Common myeloid progenitor, CD34-positive (primary cell): Measurements from ENCODE around the gene CAMTA1.

Source experiments
- CTCF ChIA-PET: fragments of 350-600 bp; sonication (Branson Sonifier 250); formaldehyde crosslinking; loops from one replicate; lab custom pipeline; 2021; ENCODE audit warnings: antibody characterized with exemption; lab: Charles Lee
- POLR2A ChIA-PET: fragments of 350-600 bp; sonication (Branson Sonifier 250); formaldehyde crosslinking; loops from one replicate; lab custom pipeline; 2021; ENCODE audit warnings: antibody characterized with exemption; lab: Charles Lee
- DNase-seq, 3 donors: peaks; one replicate each; pipeline versions ENCODE4 v3.0.0 to v3.0.0-alpha.2; 2013
- H3K27ac ChIP-seq, 2 experiments: 1 replicate in 1 of 2; 2 replicates in 1 of 2; pipeline ENCODE4 v1.7.0; 2013; ENCODE audit warnings: inconsistent platforms in 2 of 2, low read length in 2 of 2, mild to moderate bottlenecking in 2 of 2, low read depth in 1 of 2, moderate library complexity in 1 of 2; ENCODE audit not compliant: severe bottlenecking in 2 of 2, insufficient read depth in 1 of 2, poor library complexity in 1 of 2
- H3K27me3 ChIP-seq, 5 experiments: replicated peaks in 2 of 5; 1 replicate in 3 of 5; 2 replicates in 2 of 5; pipeline versions ENCODE4 v1.6.1 to v1.7.0; 2013; ENCODE audit warnings: low read length in 4 of 5, mild to moderate bottlenecking in 2 of 5, moderate library complexity in 2 of 5, inconsistent platforms in 1 of 5; ENCODE audit not compliant: insufficient read depth in 5 of 5, control insufficient read depth in 4 of 5
- H3K36me3 ChIP-seq, 4 experiments: 1 replicate in 2 of 4; 2 replicates in 2 of 4; pipeline versions ENCODE4 v1.6.1 to v1.7.0; 2013; ENCODE audit warnings: low read length in 3 of 4, control low read depth in 1 of 4, mild to moderate bottlenecking in 1 of 4; ENCODE audit not compliant: control insufficient read depth in 4 of 4, insufficient read depth in 4 of 4
- H3K4me1 ChIP-seq, 4 experiments: 1 replicate in 3 of 4; 2 replicates in 1 of 4; pipeline versions ENCODE4 v1.6.1 to v1.7.1; 2013; ENCODE audit warnings: low read length in 3 of 4, mild to moderate bottlenecking in 3 of 4, control low read depth in 1 of 4, inconsistent platforms in 1 of 4, moderate library complexity in 1 of 4; ENCODE audit not compliant: control insufficient read depth in 4 of 4, insufficient read depth in 4 of 4; ENCODE audit errors: control extremely low read depth in 1 of 4
- H3K4me3 ChIP-seq, 7 experiments: 1 replicate in 4 of 7; 2 replicates in 3 of 7; pipeline versions ENCODE4 v1.5.1 to v1.7.0; 2013; ENCODE audit warnings: mild to moderate bottlenecking in 7 of 7, low read length in 6 of 7, moderate library complexity in 6 of 7, inconsistent platforms in 2 of 7, low read depth in 2 of 7, control low read depth in 1 of 7; ENCODE audit not compliant: insufficient read depth in 4 of 7, control insufficient read depth in 1 of 7; ENCODE audit errors: extremely low read depth in 1 of 7
- H3K9me3 ChIP-seq, 5 experiments: 1 replicate in 4 of 5; 2 replicates in 1 of 5; pipeline versions ENCODE4 v1.6.1 to v1.7.1; 2013; ENCODE audit warnings: low read length in 4 of 5, mild to moderate bottlenecking in 2 of 5, inconsistent platforms in 1 of 5, low read depth in 1 of 5, moderate library complexity in 1 of 5; ENCODE audit not compliant: control insufficient read depth in 4 of 5, insufficient read depth in 2 of 5; ENCODE audit errors: control extremely low read depth in 1 of 5
- WGBS: methylation state at CpG from one replicate; pipeline ENCODE4 v1.1.5; 2013; ENCODE audit not compliant: insufficient coverage; 5-methylcytosine and 5-hydroxymethylcytosine counted together

The CAMTA1 gene

GRCh38 chr1:7402548-7402850 lies 617.2 kb downstream of the CAMTA1 start:
- peaks cover 0 to 10% (median 2%) of the 10 kb centered on the region in 5 experiments for H3K9me3 ChIP-seq
- peaks cover 0 to 2% (median 0%) of the 10 kb centered on the region in 5 experiments for H3K27me3 ChIP-seq
- no peak overlapping the region for H3K4me3 ChIP-seq
- H3K27ac ChIP-seq: no peak overlapping the region
- POLR2A ChIA-PET: no interaction called here
- 58% methylated on average over 2 of the region's 2 CpGs for WGBS
- CTCF ChIA-PET: no interaction called here
- DNase-seq: no peak
- no peaks in the 10 kb centered on the region for H3K36me3 ChIP-seq
- no peaks in the 10 kb centered on the region for H3K4me1 ChIP-seq

- CTCF ChIA-PET: no interaction called here
- Histone ChIP-seq H3K9me3 (peaks cover 0 to 10% (median 2%) of the 10 kb centered on the region in 5 experiments), H3K27ac (no peak overlapping the region), H3K4me1 (no peaks in the 10 kb centered on the region), H3K4me3 (no peak overlapping the region), H3K27me3 (peaks cover 0 to 2% (median 0%) of the 10 kb centered on the region in 5 experiments), H3K36me3 (no peaks in the 10 kb centered on the region)
- 96% methylated on average over 7 of the region's 12 CpGs for WGBS
- POLR2A ChIA-PET: no interaction called here
- DNase-seq: no peak
Measured at GRCh38 chr1:7403265-7404045, 618.2 kb downstream of the CAMTA1 start.

- Histone ChIP-seq H3K4me3 (no peak overlapping the region), H3K4me1 (no peaks in the 10 kb centered on the region), H3K27me3 (peaks cover 0 to 2% (median 0%) of the 10 kb centered on the region in 5 experiments), H3K36me3 (no peaks in the 10 kb centered on the region), H3K27ac (no peak overlapping the region), H3K9me3 (peaks cover 0 to 7% (median 2%) of the 10 kb centered on the region in 5 experiments)
- POLR2A ChIA-PET: interaction anchor here (0.7 kb wide), 1 partner anchor 13 kb away, joined by 3 read pairs; no protein-coding TSS in a partner anchor
- 93% methylated on average over 14 of the region's 18 CpGs for WGBS
- CTCF ChIA-PET: no interaction called here
- DNase-seq: no peak
Measured at GRCh38 chr1:7404046-7404742, 618.9 kb downstream of the CAMTA1 start.

- WGBS: 100% methylated on average over 4 of the region's 9 CpGs
- ChIA-PET POLR2A (no interaction called here), CTCF (no interaction called here)
- Histone ChIP-seq H3K9me3 (no peaks in the 10 kb centered on the region), H3K4me1 (no peaks in the 10 kb centered on the region), H3K4me3 (no peak overlapping the region), H3K27ac (no peak overlapping the region), H3K27me3 (peaks cover 0 to 2% (median 0%) of the 10 kb centered on the region in 5 experiments), H3K36me3 (no peaks in the 10 kb centered on the region)
- DNase-seq: no peak
Measured at GRCh38 chr1:7405844-7406500, 620.7 kb downstream of the CAMTA1 start.

- Histone ChIP-seq H3K27ac (no peak overlapping the region), H3K9me3 (no peaks in the 10 kb centered on the region), H3K4me3 (no peak overlapping the region), H3K27me3 (peaks cover 0 to 2% (median 0%) of the 10 kb centered on the region in 5 experiments), H3K36me3 (no peaks in the 10 kb centered on the region), H3K4me1 (no peaks in the 10 kb centered on the region)
- CTCF ChIA-PET: no interaction called here
- no peak for DNase-seq
- POLR2A ChIA-PET: no interaction called here
- WGBS: 96% methylated on average over 17 of the region's 18 CpGs
Measured at GRCh38 chr1:7406641-7407543, 621.6 kb downstream of the CAMTA1 start.

GRCh38 chr1:7407544-7407895 lies 622.3 kb downstream of the CAMTA1 start:
- ChIA-PET POLR2A (no interaction called here), CTCF (no interaction called here)
- peaks cover 0 to 2% (median 0%) of the 10 kb centered on the region in 5 experiments for H3K27me3 ChIP-seq
- H3K4me1 ChIP-seq: no peaks in the 10 kb centered on the region
- H3K36me3 ChIP-seq: no peaks in the 10 kb centered on the region
- H3K4me3 ChIP-seq: no peak overlapping the region
- H3K9me3 ChIP-seq: no peaks in the 10 kb centered on the region
- H3K27ac ChIP-seq: no peak overlapping the region
- whole genome bisulfite sequencing: 100% methylated on average over 6 of the region's 7 CpGs
- DNase-seq: no peak
